HG02678 (cell line): ENCODE data around the gene ESRP2.
A peak's percentile ranks its signal among the peaks of the same experiment; 100 is the strongest.

Experiments used
- ATAC-seq: cut with Tn5 transposase; IDR thresholded peaks from one replicate; pipeline ENCODE4 v1.9.1; 2021; ENCODE audit warnings: mild to moderate bottlenecking, moderate library complexity; ENCODE audit not compliant: unreplicated experiment

The ESRP2 gene

DNA sequence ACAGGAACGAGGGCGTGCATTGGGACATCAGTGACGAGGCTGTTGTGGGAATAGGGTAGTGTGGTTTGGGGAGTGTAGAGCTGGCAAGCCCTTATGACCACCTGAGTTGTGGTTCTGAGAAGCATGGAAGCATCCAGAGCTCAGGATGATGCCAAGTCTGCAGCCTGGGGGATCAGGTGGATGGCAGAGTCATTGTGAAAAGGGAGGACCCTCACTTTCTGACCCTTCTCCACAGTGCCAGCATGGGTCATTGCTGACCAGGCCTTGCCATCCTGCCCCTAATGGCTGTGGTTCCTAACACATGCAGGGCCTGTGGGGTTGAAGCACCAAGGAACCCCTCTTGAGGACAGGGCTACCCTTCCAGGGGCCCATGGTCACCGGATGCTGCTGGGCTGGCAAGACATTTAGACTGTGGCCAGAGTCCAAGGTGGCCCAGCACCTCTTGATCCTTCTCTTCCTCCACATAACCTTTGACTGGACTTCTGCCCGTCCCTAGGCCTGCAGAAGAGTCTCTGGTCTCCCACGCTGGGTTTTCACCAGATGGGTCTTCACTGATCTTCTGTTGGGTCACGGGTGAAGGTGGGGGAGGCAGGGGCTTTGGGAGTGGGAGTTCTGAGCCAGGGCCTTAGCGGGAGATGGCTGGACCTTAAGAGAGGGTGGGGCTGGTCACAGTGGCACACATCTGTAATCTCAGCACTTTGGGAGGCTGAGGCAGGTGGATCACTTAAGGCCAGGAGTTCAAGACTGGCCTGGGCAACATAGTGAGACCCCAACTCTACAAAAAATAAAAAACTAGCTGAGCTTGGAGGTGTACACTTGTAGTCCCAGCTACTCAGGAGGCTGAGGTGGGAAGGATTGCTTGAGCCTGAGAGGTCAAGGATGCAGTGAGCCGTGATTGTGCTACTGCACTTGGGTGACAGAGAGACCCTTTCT lies 7.3 kb upstream of the ESRP2 start:
- ATAC-seq: no peak

- ATAC-seq: no peak
These were observed 6.2 kb upstream of the ESRP2 start for GRCh38 chr16:68242085-68242484.

- ATAC-seq: no peak
These were observed 2.1 kb upstream of the ESRP2 start for GRCh38 chr16:68238029-68238345.

- ATAC-seq: peak; percentile 81
These were observed 1.5 kb upstream of the ESRP2 start for GRCh38 chr16:68237243-68238028.

DNA sequence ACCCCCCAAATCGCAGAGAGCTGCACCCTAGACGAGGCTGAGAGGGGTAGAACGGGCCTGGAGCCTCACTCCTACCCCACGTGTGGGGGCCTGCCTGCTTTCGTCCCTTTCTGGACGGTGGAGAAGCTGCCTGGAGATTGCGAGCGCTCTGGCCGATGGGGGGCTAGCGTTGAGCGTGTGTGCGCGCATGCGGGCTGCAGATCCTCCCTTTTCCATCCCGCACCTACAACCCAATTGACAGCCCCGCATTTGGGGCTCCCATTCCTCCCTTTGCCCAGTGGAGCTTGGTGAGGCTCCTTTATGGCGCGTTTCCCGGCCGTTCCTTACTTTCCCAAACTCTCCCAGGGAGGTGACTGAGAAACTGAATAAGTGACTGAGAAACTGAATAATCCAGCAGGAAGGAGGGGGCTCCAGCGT lies 907 bp upstream of the ESRP2 start:
- no peak for ATAC-seq

- no peak for ATAC-seq
These were observed 354 bp upstream of the ESRP2 start for GRCh38 chr16:68236137-68236825.

- no peak for ATAC-seq
These were observed 630 bp downstream of the ESRP2 start for GRCh38 chr16:68235108-68235886.

- no peak for ATAC-seq
These were observed 1.5 kb downstream of the ESRP2 start for GRCh38 chr16:68234188-68235107.

GRCh38 chr16:68233835-68234187 lies 2.1 kb downstream of the ESRP2 start:
- ATAC-seq: no peak

- no peak for ATAC-seq
These were observed 2.7 kb downstream of the ESRP2 start for GRCh38 chr16:68233085-68233834.

- no peak for ATAC-seq
These were observed 3.6 kb downstream of the ESRP2 start for GRCh38 chr16:68232335-68232734.

GRCh38 chr16:68231384-68232136 lies 4.4 kb downstream of the ESRP2 start:
- ATAC-seq: no peak

DNA sequence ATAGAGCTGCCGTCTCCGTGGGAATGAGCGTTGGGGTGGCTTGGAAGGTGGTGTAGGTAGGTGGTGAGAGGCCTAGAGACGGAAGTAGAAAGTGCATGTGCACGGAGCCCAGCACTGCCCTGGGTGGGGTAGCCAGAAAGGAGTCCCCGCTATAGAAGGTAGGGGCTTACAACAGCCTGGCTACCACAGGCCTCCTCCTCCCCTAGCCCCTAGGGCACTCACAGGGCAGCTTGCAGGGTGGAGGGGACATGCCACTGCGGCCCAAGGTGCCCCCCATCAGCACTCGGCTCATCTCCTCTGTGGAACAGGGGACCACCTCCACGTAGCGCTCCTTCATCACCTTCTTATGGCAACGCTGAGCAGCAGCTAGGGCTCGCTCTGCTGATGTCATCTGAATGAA lies 5.0 kb downstream of the ESRP2 start:
- no peak for ATAC-seq

DNA sequence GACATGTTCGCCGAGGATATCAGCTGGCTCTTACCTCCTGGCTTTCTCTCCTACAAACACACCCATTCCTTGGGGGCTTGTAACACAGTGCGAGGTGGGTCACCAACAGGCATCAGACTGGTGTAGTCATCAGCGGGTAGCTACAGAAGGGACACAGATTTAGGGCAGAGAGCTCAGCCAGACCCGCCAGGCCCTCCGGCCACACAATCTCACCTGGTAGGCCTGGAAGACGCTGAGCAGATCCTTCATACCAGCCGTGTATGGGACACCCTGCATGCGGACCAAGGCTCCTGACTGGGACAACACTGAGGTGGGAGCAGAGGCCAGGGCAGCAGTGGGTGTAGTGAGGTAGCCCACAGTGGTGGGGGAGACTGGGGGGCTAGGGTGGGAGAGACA lies 5.8 kb downstream of the ESRP2 start:
- no peak for ATAC-seq

DNA sequence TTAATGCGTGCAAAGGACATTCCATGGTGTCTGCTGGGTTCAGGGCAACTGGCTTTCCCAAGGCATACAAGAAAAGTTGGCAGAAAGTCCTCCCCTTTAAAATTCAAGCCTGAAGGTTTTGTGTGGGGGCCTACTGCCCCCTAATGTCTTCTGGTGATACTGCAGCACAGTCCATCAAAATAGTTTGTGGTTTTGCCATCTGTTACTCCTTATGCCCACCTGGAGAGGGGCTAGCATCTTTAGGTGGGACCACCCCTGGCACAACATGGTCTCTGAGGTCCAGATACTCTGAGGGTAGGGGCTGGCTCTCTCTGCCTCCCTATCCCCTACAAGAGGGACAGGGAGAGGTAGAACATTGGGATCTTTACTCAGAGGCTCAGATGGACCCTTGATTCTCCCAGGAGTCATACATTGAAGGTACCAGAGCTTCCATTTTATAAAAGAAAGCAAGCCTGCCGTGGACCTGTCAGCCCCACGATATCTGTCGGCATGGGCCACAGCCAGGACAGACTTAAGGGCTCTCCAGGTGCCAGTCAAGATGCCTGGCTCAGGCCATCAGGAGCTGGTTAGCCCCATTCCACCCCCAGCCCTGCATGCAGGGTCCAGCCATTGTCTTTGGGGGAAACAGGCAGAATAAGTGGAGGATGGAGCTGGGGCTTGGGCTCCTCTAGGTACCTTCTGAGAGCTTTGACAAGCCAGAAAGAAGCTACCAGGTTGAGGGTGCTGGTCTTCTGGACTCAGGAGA lies 6.3 kb downstream of the ESRP2 start:
- no peak for ATAC-seq

DNA sequence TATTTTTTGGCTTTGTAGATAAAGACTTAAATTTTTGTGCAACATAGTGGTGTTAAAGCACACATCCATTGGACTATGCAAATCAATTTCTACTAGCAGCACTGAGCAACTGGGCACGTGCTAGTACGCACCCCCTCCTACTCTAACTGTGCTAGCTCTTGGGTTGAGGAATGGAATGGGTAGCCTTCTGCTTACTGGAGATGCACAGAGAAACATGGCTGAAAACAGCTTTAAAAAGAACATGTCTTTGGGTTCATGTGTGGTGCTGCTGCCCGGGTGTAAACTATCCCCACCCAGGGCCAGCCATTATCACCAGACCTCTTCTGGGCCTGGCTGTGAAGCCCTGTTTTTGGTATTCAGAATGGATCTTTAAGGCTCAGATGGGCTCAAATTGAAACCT lies 7.3 kb downstream of the ESRP2 start:
- no peak for ATAC-seq

DNA sequence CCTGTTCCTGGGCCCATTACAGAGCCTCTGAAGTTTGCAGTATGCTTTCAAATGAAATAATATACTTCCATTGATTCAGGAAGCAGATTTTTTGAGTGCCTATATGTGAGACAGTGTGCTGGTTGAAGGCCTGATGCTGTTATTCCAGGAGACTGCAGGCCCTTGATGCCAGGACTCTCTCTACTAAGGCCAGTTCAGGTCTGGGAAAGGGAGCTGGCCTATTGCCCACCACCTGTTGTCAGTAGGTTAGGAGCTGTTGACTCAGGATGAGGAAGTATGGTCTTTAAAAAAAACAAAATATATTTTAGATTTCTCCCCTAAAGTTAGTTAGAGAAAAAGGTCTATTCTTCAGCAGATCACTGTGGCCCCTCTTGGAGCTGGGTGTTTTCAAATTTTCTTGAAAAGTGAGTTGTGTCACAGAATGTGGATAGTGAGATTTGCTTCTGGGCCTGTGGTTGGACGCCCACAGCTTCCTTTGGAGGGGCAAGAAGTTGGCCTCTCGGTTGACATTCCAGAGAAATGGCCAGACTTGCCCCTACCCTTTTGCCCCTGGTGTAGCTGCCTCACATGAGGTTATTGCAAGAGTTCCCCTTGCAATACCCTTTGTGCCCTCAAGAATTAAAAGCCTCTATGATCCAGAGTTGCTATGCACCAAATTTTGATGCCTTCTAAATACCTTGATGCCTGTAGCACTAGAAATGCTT lies 7.9 kb downstream of the ESRP2 start:
- ATAC-seq: no peak
